RCC 7860 (cell line): ENCODE data around the gene MAP1LC3B.

Source experiments
- DNase-seq: peaks from one replicate; pipeline ENCODE4 v3.0.0-alpha.2; 2015; ENCODE audit warnings: low spot score
- FAIRE-seq: peaks from 2 replicates; lab custom pipeline; 2012; peaks lifted over from hg19 to GRCh38; lab: Jason Lieb, UNC

MAP1LC3B gene

GRCh38 chr16:87391950-87392820 lies at the start of gene MAP1LC3B:
MAP1LC3B (plus strand) TSS chr16:87392336; CDS start chr16:87392428, 92 bp downstream.
- FAIRE-seq = no peak
- DNase-seq = peak; percentile 90

GRCh38 chr16:87342504-87342903 lies 49.6 kb upstream of the MAP1LC3B start:
- FAIRE-seq (no peak), DNase-seq (no peak)

DNA sequence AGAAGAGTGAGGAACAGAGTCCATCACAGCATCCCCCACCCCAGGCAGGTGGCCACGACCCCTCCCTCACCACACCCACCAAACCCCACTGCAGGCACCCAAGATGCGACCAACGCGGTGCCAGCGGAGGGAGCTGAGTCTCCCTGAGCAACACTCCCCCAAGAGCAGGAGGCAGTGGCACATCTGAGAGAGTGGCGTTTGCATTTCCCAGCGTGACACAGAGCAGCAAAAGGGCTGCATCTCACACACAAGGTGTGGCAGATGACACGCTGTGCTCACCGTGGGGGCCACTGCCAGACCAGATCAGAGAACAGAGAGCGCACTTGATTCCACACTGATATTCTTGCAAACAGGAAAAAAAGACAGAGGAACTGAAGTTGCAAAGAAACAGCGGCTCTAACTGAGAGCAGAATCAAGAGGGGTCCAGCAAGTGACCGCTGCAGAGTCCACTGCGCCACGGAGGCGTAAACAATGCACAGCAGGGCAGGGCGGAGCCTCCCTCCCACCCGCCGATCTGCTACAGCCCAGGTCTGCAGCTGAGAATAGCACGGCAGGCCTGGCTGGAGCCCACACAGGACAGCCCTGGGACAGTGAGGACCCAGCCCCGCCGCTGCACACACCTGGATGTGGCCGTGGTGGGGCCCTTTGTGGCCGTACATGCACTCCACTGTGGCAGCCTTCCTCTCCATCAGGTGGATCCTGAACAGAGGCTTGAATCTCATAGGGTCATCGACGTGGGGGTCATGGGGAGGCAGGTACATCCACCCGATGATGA lies 49.0 kb upstream of the MAP1LC3B start:
- no peak for FAIRE-seq
- no peak for DNase-seq

DNA sequence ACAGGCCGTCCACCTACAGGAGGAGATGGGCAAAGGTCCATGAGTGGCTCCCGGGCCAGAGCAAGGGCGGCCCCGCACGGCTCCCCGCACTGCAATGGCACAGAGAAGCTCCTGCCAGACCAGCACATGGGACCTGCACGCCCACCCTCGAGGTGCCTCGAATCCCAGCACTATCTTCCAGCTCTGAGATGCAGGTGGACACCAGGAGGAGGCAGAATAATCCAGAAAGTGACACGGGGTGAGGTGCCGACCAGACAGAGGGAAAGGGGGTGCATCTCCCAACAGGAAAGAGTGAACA lies 48.4 kb upstream of the MAP1LC3B start:
- FAIRE-seq (no peak), DNase-seq (no peak)

DNA sequence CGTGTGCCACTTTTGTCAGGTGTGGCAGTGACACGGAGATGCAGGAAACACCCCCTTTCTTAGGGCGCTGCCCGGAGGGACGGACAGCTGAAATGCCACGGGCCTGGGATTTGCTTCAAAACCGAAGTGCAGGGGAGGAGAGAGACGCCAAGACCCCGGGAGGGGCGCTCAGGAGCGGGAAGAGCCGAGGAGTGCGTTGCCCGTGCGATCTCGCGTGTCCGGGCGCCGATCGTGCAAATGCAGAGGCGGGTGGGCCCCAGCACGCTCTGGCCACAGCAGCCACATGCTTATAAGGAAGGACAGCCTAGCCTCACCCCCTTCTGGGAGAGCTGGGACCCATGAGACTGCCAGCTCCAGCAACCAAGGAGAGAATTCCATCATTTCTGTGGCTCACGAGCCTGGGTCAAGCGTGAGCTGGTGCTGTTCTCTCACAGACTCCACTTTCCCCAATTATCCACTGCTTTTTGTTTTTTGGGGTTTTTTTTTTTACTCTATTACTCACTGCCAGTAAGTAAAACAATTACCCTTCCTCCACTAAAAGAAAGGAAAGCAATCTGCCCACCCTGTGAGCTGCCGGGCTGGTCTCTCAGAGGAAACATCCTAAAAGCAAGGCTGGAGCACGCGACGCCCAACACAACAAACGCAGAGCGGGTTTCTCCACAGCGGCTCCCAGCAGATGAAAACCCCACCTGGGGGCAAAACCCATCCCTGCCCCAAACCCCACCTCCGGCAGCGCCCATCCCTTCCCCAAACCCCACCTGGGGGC lies 47.8 kb upstream of the MAP1LC3B start:
- FAIRE-seq (no peak), DNase-seq (no peak)

DNA sequence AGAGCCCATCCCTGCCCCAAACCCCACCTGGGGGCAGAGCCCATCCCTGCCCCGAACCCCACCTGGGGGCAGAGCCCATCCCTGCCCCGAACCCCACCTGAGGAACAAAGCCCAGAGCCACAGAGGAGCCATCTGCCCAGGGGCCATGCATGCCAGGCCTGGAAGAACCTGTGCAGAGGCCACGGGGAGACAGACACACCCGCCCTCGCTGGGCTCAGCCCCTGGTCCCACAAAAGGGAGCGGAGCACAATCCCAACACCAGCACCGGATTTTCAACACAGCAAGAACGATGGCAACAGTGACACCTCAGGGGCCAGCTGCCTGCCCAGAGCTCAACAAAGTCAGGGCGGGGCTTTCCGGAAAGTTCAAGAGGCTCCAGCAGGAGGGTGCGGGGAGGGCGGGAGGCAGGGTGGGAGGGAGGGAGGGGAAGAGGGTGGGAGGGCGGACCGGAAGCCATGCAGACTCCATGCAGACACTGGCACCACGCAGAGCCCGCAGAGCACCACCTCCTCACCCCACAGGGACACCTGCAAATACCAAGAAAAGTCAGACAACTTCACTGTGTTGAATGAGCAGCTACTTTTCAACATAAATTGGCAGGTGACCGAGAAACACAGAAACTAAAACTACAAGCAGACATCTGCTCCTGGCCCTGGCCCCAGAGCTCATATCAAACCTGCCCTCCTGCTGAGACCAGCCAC lies 47.1 kb upstream of the MAP1LC3B start:
- FAIRE-seq (no peak), DNase-seq (no peak)

GRCh38 chr16:87345726-87346424 lies 46.3 kb upstream of the MAP1LC3B start:
- FAIRE-seq = no peak
- DNase-seq = no peak

- FAIRE-seq (no peak), DNase-seq (no peak)
These were observed 45.5 kb upstream of the MAP1LC3B start for GRCh38 chr16:87346517-87347060.

DNA sequence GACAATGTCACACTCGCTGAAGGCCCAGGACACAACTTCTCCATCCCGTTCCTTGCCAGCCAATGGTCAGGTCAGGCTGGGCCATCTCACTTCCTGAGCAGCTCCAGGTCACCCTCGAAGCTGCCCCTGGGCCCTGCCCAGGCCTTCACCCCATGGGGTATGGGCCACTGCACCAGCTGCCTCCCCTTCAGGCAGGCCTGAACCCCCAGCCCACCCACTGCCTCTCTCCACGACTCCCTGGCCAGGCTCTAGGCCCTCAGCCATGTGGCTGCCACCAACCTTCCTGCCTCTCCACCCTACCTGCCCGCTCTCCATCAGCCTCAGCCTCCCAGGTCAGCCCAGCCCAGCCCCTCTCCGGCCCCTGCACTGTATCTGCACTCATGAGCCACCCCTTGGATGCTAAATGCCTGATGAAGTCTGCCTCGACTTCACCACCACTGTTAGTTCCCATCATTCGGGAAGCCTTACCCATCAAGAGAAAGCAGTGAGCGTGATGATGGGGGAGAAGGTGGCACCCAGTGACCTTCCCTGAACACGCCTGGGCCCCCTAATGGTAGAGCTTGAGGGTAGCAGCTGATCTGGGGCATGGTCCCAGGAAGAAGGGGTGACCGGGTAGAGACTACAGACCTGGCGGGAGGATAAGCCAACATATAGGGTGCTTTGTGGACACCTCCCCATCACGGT lies 44.1 kb upstream of the MAP1LC3B start:
- DNase-seq (no peak), FAIRE-seq (no peak)

GRCh38 chr16:87348616-87349157 lies 43.4 kb upstream of the MAP1LC3B start:
- DNase-seq (no peak), FAIRE-seq (no peak)

- no peak for DNase-seq
- FAIRE-seq = no peak
These were observed 42.1 kb upstream of the MAP1LC3B start for GRCh38 chr16:87350031-87350430.

DNA sequence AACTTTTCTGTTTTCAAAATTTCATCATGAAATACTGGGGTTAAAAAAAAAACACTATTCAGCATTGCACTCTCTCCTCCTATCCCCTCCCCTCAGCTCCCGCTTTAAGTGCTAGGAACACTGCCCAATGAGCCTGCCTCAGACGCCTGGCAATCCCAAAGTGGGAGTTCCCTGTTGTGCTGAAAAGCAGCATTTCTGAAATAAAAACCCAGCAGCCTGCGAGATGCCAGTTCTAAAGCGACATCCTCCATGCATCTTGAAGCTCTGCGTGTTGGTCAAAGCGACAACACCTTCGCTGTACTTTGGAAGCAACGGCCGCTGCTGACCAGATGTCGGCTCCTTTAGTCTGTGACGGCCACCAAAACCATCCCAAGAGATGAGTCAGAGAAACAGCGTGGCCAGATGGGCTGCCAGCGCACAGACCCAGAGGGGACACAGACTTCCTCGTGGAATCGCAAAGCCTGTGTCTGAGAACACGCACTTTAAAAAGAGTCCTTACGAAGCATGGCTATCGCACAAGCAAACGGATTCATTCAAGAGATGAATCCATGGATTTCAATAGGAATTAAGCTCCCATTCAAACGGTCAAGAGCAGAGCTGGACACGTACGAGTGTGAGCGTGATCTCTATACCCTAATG lies 41.3 kb upstream of the MAP1LC3B start:
- no peak for FAIRE-seq
- no peak for DNase-seq

DNA sequence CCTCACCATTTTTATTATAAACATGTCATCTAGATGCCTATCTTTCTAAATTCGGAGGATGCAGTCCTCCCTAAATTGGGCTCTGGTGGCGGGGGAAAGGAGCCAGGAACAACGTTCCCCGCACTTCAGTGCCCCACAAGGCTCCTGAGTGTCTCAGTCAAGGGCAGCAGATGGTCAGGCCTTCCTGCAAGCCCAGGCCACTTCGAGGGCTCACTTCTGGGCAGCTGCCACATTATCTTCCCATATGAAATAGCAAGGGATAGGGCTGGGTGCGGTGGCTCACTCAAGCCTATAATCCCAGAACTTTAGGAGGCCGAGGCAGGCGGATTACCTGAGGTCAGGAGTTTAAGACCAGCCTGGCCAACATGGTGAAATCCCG lies 40.8 kb upstream of the MAP1LC3B start:
- no peak for DNase-seq
- FAIRE-seq = no peak

DNA sequence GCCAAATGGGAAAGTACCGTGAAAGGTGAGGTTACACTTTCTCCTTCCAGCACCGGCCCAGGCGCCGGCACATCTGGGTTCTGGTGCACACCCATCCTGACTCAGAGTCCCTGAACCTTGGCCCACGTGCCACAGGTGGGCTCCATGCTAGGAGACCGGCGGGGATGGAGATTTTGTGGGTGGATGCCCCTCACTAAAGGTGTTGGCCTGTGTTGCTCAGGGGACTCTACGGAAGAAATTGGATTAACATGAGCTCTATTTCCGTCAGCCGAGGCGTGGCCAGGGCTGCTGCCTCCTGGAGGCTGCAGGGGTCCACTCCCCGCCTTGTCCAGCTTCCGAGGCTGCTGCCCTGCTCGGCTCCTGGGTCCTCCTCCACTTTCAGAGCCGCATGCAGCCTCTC lies 39.3 kb upstream of the MAP1LC3B start:
- DNase-seq (no peak), FAIRE-seq (no peak)

GRCh38 chr16:87353613-87354012 lies 38.5 kb upstream of the MAP1LC3B start:
- FAIRE-seq = no peak
- DNase-seq = no peak

DNA sequence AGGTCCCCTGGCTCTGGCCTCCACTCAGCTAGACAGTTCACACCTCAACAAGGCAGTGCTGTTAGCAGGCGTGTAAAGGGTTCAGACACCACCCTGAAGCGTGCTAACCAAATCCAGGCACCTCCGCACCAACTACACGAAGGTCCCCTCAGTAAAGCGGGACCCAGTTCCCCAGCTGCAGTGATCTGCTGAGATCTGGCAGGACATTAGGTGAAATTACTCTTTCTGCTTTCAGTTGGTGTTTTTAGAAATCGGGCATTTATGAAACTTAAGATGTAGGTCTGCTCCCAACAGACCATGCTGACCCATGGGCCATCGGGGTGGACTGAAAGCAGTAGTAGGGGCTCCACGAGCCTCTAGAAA lies 35.7 kb upstream of the MAP1LC3B start:
- DNase-seq (no peak), FAIRE-seq (no peak)

GRCh38 chr16:87358250-87358649 lies 33.9 kb upstream of the MAP1LC3B start:
- DNase-seq (no peak), FAIRE-seq (no peak)

GRCh38 chr16:87358696-87359095 lies 33.4 kb upstream of the MAP1LC3B start:
- DNase-seq = no peak
- no peak for FAIRE-seq

- no peak for FAIRE-seq
- DNase-seq = no peak
These were observed 33.0 kb upstream of the MAP1LC3B start for GRCh38 chr16:87359121-87359520.
